ENCODE measurements around the gene SOX6. TPM values are rescaled to one million over a fixed set of nuclear protein-coding genes. Genes with fewer than 3 reads are reported as not detected.

The SOX6 gene
- polyA plus RNA-seq, 3 donors = not detected

DNA sequence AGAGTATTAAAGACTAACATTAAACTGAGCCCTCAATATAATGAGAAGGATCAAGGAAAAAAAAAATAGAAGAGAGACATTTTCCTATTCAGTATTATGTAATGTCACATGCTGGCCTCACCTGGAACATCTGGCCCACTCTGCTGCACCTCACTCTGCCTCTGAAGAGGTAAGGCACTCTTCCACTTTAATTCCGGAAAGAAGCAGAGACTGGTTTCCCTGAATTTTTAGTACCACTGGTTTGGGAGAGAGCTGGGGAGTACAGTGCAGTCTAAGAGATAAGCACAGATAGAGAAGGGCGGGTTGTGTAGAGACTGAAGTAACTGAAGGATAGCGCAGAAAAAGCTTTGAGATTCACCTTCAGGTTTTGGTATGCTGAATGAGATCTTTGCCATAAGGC lies 178.7 kb downstream of the SOX6 start:
- Histone ChIP-seq H3K9me3 (replicated peaks in 1 of 2; ENCODE audit: control insufficient read depth in 1 of 2, insufficient read depth in 1 of 2, low read length in 2 of 2) (no peaks in the 10 kb centered on the region), H2AFZ (ENCODE audit: insufficient read depth, low read depth, low read length, poor library complexity, severe bottlenecking) (no peak overlapping the region), H3K9ac (ENCODE audit: insufficient read depth, low read length, poor library complexity, severe bottlenecking) (no peak overlapping the region), H3K4me3 (replicated peaks in 1 of 3; ENCODE audit: low read depth in 2 of 3, low read length in 3 of 3) (no peak overlapping the region), H4K20me1 (ENCODE audit: insufficient read depth, low read length) (no peaks in the 10 kb centered on the region), H3K4me1 (ENCODE audit: control insufficient read depth in 1 of 2, insufficient read depth in 2 of 2, low read length in 2 of 2) (no peaks in the 10 kb centered on the region), H3K4me2 (replicated peaks; ENCODE audit: extremely low read depth, low read length, poor library complexity, severe bottlenecking) (no peak overlapping the region), H3K79me2 (ENCODE audit: insufficient read depth, low read length) (no peaks in the 10 kb centered on the region), H3K27me3 (ENCODE audit: control insufficient read depth in 2 of 2, insufficient read depth in 2 of 2, low read length in 2 of 2) (no peaks in the 10 kb centered on the region), H3K27ac (ENCODE audit: low read depth in 1 of 2, low read length in 2 of 2) (no peak overlapping the region), H3K36me3 (replicated peaks in 1 of 2; ENCODE audit: control insufficient read depth in 1 of 2, insufficient read depth in 2 of 2, low read length in 2 of 2) (no peaks in the 10 kb centered on the region)
- Mint-ChIP-seq H3K27ac (no peak overlapping the region), H3K4me1 (no peaks in the 10 kb centered on the region), H3K4me3 (no peak overlapping the region), H3K27me3 (ENCODE audit: low read depth in 3 of 3) (peaks cover 1 to 2% (median 2%) of the 10 kb centered on the region in 3 donors), H3K36me3 (no peaks in the 10 kb centered on the region), H3K9me3 (peaks cover 0 to 2% (median 0%) of the 10 kb centered on the region in 7 donors)
- TF ChIP-seq, protein P1, sequence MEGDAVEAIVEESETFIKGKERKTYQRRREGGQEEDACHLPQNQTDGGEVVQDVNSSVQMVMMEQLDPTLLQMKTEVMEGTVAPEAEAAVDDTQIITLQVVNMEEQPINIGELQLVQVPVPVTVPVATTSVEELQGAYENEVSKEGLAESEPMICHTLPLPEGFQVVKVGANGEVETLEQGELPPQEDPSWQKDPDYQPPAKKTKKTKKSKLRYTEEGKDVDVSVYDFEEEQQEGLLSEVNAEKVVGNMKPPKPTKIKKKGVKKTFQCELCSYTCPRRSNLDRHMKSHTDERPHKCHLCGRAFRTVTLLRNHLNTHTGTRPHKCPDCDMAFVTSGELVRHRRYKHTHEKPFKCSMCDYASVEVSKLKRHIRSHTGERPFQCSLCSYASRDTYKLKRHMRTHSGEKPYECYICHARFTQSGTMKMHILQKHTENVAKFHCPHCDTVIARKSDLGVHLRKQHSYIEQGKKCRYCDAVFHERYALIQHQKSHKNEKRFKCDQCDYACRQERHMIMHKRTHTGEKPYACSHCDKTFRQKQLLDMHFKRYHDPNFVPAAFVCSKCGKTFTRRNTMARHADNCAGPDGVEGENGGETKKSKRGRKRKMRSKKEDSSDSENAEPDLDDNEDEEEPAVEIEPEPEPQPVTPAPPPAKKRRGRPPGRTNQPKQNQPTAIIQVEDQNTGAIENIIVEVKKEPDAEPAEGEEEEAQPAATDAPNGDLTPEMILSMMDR (IDR thresholded peaks at IDR 0.05) = no peak
- WGBS (ENCODE audit: insufficient coverage) = 100% methylated on average over 2 of the region's 3 CpGs
- no peak for DNase-seq
- intact Hi-C loops (cut with micrococcal nuclease) = no loop called here

DNA sequence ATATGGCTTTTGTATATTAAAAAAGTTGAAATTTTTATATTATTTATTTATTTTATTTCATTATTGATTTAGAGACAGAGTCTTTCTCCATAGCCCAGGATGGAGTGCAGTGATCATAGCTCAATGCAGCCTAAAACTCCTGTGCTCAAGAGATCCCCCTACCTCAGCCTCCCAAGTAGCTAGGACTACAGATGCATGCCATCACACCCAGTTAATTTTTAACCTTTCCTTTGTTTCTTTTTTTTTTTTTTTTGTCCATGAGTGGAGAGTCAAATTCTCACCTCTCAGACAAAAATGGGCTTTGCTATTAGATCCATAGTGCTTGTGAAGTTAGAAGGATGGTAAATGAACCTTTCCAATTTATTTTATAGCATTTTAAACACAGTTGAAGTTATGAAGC lies 182.5 kb downstream of the SOX6 start:
- Mint-ChIP-seq H3K9me3 (peaks cover 0 to 2% (median 0%) of the 10 kb centered on the region in 7 donors), H3K36me3 (no peaks in the 10 kb centered on the region), H3K4me1 (no peaks in the 10 kb centered on the region), H3K4me3 (no peak overlapping the region), H3K27me3 (ENCODE audit: low read depth in 3 of 3) (peaks cover 1 to 2% (median 2%) of the 10 kb centered on the region in 3 donors), H3K27ac (no peak overlapping the region)
- Histone ChIP-seq H3K4me3 (replicated peaks in 1 of 3; ENCODE audit: low read depth in 2 of 3, low read length in 3 of 3) (no peak overlapping the region), H4K20me1 (ENCODE audit: insufficient read depth, low read length) (no peaks in the 10 kb centered on the region), H3K4me2 (replicated peaks; ENCODE audit: extremely low read depth, low read length, poor library complexity, severe bottlenecking) (no peak overlapping the region), H3K9me3 (replicated peaks in 1 of 2; ENCODE audit: control insufficient read depth in 1 of 2, insufficient read depth in 1 of 2, low read length in 2 of 2) (no peaks in the 10 kb centered on the region), H3K79me2 (ENCODE audit: insufficient read depth, low read length) (no peaks in the 10 kb centered on the region), H3K36me3 (replicated peaks in 1 of 2; ENCODE audit: control insufficient read depth in 1 of 2, insufficient read depth in 2 of 2, low read length in 2 of 2) (no peaks in the 10 kb centered on the region), H3K27me3 (ENCODE audit: control insufficient read depth in 2 of 2, insufficient read depth in 2 of 2, low read length in 2 of 2) (no peaks in the 10 kb centered on the region), H3K4me1 (ENCODE audit: control insufficient read depth in 1 of 2, insufficient read depth in 2 of 2, low read length in 2 of 2) (no peaks in the 10 kb centered on the region), H2AFZ (ENCODE audit: insufficient read depth, low read depth, low read length, poor library complexity, severe bottlenecking) (no peak overlapping the region), H3K9ac (ENCODE audit: insufficient read depth, low read length, poor library complexity, severe bottlenecking) (no peak overlapping the region), H3K27ac (ENCODE audit: low read depth in 1 of 2, low read length in 2 of 2) (no peak overlapping the region)
- TF ChIP-seq, protein P1 (IDR thresholded peaks at IDR 0.05) = no peak
- no peak for DNase-seq
- intact Hi-C loops (cut with micrococcal nuclease) = no loop called here
